Cerebellar cortex (tissue), 1 donor: ENCODE measurements around the gene TMEM175.

ENCODE experiments used
- DNase-seq: peaks from one replicate; pipeline ENCODE4 v3.0.0-alpha.2; 2015; ENCODE audit warnings: low spot score

TMEM175 gene

DNA sequence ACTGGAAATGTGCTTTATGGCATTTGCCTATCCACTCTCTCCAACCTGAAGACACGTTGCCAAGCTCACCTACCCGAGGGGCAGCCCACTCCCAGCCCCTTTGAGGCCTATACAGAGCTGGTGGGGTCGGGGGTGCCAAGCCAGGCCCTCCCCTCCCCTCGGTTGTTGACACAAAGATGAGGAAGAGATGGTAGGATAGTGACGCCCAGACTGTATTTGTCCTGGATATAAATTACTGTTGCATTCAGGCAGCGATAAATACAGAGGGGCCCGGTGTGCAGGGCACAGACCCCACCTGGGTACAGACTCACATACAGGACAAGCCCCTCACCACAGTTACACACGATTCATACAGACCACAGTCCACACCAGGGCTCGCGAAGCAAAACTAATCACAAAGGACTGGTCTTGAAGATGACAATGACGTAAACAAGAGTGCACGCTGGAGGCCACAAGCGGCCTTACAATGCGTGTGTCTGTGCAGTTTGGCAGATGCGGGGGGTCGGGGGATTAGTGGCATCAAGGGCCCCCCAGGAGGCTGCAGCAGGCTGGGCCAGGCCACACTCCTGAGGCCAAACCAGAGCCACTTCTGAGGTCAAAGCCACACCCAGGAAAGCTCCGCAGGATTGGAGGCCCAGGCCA is 26.6 kb downstream of the TMEM175 start:
- DNase-seq, result no peak

DNA sequence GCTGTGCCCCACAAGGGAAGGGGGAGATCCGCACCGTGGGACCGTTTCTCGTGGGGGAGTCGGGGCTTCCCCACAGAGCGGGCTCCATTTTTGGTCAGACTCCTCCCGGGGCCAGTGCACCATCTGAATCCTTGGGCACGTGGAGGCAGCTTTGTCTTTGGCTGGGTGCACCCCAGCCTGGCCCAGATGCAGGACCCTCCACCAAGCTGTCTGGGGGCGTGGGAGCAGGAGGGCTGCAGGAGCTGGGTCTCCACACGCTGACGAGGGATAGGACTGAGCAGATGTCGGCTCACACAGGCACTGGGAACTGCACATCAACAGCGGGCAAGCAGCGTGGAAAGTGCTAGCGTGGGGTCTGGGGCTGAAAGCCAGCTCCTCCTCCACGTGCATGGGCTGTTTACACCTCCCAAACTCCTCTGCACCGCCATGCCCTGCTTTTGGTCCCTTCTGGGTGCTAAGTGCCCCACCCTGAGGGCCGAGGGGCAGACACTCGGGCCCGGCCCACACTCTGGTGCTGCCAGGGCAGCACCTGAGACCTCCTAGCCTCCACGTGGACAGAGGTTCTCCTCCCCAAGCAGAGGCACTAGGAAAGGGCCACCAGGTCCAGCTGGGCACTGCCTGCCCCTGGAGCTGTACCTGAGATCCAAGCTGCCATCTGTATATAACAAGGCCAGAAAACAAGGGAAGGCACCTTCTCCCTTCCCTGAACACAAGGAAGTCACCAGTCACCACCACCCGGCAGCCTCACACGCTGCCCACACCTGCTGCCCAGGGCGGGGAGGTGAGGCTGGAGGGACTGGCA is 27.3 kb downstream of the TMEM175 start:
- DNase-seq, result no peak

DNA sequence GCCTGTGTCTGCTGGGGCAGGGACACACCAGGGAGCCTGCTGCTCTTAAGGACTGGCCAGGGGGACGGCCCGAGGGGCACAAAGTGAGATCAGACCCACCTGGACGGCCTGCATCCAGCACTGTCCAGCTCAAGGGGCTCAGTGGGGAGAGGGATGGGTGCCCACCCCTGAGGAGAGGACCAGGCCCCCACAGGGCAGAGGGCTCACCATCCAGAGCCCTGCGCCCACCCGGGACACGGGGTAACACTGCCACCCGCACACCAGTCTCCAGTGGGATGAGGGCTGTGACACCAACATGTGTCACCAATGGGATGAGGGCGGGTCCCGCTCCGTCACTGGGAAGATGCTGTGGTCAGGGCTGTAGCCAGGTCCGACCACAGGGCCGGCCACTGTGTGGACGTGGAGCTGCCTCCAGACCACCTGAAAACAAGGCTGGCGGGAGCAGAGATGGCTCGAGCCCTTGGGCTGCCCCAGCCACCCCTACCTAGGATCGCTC is 27.9 kb downstream of the TMEM175 start:
- no peak for DNase-seq

DNA sequence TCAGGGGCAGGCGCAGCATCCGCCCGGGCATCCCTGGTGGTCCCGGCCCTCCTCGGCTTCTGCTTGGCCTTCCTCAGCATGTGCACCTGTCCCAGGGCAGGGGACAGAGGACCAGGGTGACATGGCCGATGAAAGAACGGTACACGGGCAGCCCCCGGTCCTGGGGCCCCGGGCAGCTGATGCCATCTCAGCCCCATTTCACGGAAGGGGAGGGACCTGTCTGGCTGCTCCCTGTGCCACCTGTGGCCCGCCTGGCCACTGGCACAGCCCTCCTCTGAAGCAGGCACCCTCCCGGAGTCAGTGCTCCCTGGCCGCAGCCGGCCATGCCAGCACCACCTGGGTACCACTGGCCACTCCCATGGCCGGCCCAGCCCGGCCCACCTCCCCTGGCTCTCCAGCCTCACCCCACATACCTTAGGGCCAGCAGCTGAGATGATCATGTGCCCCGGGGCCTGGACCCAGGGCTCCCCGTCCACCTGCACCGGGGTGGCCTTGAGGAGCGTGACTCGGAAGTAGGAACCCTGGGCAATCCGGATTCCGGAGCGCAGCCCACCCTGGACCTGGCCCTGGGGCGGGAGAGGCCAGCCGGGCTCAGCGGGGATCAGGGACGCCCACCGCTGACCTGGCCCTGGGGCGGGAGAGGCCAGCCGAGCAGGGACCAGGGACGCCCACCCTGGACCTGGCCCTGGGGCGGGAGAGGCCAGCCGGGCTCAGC is 28.5 kb downstream of the TMEM175 start:
- DNase-seq, result no peak

DNA sequence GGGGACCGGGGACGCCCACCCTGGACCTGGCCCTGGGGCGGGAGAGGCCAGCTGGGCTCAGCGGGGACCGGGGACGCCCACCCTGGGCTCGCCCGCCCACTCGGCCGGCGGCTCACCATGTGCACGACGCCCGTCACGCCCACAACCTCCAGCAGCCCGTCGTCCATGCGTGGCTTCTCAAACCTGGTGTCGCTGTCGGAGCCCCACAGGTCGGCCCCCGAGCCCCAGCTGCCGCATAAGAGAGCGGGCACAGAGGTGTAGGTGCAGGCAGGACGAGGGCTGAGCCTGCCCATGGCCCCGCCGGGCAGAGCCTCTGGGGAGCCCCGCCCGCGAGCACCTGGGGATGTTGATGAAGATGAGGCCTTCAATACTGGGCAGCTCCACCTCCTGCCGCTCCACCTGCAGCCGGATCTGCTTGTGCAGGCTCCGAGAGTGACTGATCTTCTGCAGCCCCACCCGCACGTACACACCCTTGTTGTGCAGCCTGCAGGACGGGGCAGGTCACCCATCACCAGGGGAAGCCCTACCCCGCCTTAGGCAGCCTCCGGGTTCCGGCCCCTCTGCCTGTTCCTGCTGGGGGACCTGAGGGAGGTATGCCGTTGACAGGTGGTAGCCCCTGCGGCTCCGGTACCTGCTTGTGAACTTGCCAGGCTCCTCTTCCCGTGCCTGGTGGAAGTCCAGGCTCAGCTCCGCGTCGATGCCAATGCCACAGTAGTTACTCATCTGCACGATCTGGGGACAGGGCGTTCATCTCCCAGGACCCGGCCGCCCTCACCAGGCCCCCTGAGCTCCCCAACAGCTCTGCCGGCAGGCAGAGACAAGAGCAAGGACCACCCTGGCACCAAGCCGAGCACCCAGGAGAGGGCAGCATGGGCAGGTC is 29.3 kb downstream of the TMEM175 start:
- DNase-seq, result peak; percentile 74

DNA sequence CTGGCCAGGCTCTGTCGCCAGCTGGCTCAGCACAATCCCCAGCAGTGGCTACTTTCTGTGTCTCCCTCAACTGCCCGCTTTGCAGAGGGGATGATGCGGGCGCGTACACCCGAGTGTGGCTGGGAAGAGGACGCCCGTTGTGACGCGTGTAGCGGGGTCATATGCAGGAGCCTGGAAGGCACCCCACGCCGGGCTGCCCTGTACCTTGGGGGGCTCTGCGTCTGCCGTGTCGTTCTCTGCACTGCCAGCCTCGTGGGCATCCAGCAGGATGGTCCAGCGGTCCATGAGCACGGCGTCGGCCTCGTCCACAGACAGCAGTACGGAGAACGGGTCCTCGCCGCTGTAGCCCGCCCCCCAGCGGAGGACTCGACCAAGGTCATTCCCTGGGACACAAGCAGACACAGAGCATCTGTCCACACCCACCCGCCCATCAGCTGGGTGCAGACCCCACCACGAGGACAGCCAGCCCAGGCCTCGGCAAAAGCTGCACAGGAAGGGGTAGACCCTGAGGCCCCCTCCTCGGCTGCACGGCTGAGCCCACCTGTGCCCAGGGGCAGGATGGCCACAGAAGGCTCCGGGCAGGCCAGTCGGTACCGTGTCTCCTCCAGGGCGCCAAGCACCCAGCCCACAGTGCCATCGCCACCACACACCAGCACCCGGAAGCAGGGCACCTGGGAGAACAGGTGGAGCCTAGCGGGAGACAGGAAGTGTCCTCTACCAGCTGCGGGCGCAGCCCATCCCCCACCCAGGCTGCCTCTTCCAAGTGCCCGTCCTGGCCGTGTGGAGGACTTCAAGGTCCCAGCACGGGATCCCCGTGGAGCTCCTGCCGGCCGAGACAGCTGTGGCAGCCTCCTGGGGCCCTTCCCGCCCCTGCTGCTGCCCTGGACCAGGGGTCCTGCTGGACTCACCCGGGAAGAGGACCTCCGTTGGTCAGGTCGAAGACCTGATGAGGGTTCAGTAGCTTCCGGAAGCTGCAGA is 30.3 kb downstream of the TMEM175 start:
- DNase-seq, result no peak

DNA sequence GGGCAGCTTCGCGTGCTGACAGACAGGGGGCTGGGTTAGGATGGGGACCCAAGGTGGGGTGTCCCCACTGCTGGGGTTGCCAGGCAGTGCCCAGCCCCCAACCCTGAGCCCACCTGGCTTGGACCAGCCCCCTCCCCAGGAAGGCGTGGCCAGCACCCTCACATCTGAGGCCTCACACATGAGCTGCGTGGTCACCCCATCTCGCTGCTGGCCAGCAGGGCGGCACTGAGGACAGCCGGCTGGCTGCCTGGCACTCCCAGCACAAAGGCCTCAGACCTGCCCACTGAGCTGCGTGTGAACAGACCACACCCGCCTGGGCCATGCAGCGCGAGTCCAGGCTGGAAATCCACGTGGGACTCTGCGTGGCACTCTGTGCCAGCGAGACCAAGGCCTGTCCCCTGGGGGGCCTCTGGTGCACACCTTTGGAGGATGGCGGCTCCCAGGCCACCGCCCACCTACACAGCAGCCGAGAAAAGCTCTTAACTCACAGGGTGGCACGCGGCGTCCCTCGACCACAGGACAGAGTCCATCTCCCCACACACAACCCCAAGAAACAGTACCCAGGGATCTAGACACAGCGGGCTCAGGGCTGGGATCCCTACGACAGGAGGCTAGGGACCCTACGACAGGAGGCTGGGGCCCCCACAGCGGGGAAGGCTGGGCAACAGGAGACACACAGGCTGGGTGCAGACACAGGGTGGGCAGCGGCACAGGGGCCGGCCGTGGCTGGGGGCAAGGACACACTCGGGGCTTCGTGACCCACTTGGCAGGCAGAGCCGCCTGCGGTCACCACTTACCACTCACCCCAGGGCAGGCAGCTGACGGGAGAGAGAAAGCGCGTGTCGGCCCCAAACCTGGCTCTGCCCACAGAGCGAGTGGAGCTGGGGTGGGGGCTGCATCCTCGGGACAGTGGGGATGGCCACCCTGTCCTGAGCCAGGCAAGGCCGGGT is 31.3 kb downstream of the TMEM175 start:
- DNase-seq, result no peak

DNA sequence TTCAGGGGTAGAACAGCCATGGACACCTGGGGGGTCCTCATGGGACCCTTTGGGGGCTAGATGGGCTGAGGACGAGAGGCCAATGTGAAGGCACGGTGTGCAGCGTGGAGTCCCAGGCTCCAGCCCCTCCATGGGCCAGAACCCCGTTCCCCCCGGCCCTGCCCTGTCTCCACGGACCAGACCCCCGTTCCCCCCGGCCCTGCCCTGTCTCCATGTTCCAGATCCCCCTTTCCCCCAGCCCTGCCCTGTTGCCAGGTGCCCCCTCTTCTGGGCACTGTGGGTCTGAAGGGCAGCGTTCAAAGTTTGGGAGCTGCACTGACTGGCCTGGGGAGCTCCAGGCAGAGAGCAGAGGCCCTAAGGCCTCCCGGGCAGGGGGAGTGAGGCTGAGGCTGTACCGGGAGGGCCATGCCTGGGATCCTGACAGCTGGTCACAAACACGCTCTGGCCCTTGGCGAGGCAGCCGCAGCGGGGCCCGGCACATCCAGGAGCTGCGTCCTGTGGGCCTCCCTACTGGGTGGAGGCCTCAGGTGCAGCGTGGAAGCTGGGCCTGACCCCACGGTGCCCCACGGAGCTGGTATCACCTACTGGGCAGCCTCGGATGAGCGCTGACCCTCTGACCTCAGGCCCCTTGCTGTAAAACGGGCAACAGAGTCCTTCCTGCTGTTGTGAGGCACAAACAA is 32.2 kb downstream of the TMEM175 start:
- no peak for DNase-seq

DNA sequence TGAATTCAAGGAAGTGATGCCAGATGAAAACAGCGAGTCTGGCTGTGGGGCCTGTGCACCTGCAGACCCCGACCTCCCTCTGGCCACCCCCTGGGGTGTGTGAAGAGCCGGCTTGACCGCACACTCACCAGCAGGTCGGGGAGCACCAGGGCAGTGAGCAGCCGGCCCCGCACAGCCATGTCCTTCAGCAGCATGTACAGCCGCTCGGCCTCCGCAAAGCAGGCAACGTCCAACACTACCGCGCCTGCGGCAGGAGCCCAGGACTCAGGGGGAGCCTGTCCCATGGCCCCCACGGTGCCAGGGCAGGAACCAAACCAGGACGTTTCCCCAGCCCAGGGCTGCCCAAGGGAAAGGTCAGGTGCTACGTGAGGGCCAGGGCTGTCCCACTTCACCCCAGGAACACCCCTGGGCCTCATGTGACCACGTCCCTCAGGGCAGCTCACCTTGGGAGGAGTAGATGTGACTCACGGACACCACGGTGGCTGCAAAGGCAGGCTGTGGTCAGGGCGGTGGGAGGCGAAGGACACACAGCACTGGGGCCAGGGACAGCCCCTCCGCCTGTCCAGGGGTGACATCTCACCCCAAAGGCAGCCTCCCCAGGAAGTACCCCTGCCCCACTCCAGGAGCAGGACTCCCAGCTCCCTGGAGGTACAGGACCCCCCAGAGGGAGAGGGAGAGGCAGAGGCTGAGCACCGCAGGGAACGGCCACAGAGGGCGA is 32.9 kb downstream of the TMEM175 start:
- no peak for DNase-seq

DNA sequence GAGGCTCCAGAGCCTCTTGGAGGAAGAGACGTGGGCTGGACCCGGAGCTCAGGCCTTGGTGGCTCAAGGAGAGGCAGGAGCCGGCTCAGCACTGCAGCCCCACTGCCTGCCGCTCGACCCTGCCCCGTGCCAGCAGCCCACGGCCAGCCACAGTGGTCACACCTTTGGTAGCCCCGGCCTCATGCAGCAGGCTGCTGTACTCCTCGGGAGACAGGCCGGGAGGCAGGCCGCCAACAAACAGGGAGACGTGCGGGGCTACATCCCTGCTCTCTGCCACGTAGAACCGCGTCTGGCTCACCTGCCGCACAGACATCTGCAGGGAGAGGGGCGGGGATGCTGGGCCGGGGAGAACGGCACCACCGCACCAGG is 33.5 kb downstream of the TMEM175 start:
- DNase-seq, result no peak

DNA sequence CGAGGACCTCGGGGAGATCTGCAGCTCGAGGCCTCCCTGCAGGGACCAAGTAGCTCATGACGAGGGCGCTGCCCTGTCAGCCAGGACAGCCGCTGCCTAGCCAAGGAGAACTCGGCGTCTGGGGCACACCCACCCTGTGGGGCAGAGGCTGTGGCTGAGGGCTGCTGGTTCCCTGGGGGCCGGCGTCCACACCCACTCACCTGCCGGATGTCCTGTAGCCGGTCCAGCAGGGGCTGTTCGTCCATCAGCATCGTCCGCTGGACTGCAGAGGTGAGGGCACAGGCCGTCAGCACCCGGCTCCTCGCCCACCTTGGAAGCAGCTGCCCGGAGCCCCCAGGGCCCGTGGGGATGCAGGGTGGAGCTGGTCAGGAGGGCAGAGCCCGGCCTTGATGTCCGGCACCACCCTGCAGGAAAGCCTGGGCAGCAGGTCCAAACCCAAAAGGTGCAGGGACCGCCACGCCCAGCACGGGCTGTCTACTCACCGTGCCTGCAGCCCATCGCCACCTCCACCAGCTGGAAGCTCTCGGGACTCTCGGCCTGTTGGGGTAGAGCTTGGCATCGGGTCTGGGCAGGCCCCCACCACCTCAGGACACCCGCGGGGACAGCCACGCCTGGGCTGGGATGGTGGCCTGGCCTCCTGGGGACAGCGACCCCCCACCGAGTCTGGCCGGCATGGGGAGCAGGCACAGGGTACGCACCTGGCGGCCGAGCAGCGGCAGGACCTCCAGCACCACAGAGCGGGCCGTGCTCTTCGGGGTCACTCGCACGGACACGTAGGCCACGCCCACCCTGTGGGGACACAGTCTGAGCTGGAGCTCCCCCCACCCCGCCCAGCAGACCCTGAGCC is 34.2 kb downstream of the TMEM175 start:
- DNase-seq, result no peak

DNA sequence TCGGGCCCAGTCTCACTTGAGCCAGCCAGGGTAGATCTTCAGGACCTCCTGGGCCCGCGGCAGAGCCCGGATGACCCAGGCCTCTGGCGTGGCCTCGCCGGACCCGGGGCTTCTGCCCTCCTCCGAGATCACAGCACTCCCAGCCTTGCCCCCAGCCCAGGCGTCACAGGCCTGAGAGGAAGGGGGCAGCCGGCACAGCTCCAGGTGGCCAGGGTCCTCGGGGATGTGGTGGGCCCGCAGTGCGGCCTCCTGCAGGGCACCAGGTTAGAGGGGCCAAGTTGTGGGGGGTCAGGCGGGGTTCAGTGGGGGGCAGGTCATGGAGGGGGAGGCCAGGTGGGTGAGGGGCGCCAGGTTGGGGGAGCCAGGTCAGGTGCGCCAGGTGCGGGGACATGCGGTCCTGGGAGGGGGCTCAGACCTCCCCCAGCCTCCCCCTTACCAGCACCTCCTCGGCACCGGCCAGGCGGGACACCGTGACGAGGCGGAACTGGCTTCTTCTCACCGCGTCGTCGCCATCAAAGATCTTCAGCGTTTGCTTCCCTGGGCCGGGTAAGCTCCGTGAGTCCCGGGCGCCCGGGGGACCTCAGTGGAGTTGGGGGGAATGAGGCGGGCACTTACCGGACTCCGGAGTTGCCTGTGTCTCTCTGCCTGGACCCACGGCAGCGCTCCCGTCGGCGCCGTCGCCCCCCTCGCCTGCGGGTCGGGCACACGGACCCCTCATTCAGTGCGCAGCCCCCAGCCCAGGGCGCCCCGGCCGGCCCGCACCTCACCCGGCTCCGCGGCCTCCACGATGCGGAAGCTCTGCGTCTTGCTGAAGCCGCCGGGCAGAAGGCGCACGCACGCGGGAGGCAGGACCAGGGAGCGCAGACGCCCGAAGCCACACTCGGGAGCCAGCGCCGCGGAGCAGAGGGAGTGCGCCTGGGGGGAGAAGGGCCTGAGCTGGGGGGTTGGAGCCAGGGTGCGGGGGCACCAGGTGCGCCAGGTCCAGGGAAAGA is 35.1 kb downstream of the TMEM175 start:
- DNase-seq, result no peak

DNA sequence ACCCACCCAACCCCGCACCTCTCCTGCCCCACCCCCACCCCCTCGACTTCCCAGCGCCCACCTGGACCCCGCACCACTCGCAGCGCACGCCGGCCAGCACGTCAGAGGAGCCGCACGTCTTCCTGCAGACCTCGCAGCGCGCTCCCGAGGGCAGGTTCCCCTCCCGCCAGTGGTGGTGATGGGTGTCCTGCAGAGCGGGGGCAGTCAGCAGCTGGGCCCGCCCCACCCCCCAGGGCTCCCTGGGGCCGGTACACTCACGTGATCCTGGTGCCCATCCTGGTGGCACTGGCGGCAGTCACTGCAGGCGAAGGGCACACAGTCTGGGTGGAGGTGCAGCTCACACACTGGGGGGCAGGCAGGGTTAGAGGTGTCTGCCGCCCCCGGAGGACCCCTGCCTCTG is 36.0 kb downstream of the TMEM175 start:
- no peak for DNase-seq

DNA sequence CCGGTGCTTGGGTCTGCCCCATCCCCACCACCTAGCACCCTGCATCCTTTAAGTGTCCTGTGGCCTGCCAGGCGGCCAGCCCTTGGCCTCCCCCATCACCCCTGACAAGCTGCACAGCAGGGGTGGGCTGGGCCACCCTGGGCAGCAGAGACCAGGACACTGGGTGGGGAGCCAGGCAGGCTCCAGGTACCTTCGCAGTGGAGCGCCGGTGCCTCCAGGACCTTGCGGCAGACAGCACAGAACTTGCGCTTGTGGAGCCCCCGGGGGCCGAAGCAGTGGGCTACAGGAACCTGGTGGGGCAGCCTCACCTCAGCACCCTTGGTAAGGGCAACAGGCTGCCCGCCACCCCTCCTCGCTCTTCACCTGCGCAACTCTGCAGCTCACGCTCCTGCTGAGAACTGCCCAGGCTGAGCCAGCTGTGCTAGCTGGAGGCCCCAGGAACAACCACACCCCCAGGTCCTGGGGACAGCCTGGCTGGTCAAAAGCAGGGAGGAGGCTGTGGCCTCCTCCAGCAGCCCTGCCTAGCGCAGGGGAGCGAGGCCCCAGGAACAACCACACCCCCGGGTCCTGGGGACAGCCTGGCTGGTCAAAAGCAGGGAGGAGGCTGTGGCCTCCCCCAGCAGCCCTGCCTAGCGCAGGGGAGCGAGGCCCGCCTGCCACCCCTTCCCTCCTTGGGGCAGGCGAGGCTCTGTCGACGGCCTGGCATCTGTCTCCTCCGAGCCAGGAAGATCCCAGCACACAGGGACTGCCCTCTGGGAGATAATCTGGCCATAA is 36.5 kb downstream of the TMEM175 start:
- DNase-seq, result no peak

DNA sequence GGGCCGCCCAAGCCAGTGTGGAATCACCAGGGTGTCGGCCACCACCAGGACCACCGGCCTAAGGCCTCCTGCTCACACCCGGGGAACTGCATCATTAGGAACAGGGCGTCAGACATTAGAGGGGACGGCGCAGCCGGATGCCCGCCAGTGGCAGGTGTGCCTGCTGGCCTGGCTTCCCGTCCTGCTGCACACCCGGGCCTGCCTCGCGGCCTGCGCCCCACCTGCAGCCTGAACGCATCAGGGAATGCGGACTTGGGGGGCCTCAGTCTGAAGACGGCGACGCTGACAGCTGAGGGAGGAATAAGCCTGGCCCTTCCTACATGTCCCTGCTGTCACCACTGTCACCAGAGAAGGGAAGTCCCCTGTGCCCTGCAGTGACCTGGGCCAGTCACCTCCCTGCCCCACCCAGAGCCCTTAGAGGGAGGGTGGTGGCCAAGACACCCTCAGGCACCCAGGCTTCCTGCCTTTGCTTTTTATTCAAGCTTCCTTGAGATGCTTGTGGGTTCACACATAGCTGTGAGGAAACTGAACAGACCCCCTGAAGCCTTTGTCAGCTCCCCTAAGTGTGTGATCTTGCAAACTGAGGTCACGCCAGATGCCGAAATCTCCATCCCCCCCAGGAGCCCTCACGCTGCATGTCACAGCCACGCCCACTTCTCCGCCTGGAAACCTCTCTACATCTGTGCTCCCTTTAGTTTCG is 37.9 kb downstream of the TMEM175 start:
- DNase-seq, result no peak
